GM12878 (cell line): ENCODE measurements around the gene DCLK2. TPM values are rescaled to one million over a fixed set of nuclear protein-coding genes. Genes with fewer than 3 reads are reported as not detected.

Experiments
- ATAC-seq: fragments of 200-7000 bp; cut with Tn5 transposase; 3 replicates; pipeline ENCODE4 v1.9.1; 2020; ENCODE audit warnings: mild to moderate bottlenecking, moderate library complexity
- BruUV-seq: library from RNA; stranded (reverse); fragments of 400-500 nt; replicated peaks from 2 replicates; lab custom pipeline; 2021; lab: Mats Ljungman, UMichigan
- CTCF ChIA-PET: fragments of 300-600 bp; sonication (Branson Sonifier 250); formaldehyde crosslinking; extraction: SDS; loops from one replicate; lab custom pipeline; 2021; ENCODE audit warnings: inconsistent platforms; lab: Yijun Ruan, JAX
- POLR2A ChIA-PET: fragments of 350-600 bp; formaldehyde crosslinking; extraction: SDS; loops from one replicate; lab custom pipeline; 2021; ENCODE audit warnings: inconsistent platforms; lab: Charles Lee
- RAD21 ChIA-PET: fragments of 300-600 bp; sonication (Branson Sonifier 250); formaldehyde crosslinking; loops from one replicate; lab custom pipeline; 2023; ENCODE audit warnings: antibody characterized with exemption; ENCODE audit not compliant: unreplicated experiment; lab: Charles Lee
- SMC1A ChIA-PET: fragments of 300-600 bp; sonication (Branson Sonifier 250); formaldehyde crosslinking; loops from one replicate; lab custom pipeline; 2023; ENCODE audit not compliant: unreplicated experiment, uncharacterized antibody; lab: Charles Lee
- DNase-seq: peaks from one replicate; pipeline ENCODE4 v3.0.0-alpha.2; 2011; ENCODE audit warnings: low read depth, low spot score
- FAIRE-seq: peaks from 3 replicates; lab custom pipeline; 2011; peaks lifted over from hg19 to GRCh38; lab: Jason Lieb, UNC
- H2AFZ ChIP-seq: 2 replicates; pipeline ENCODE4 v1.6.0; 2011; ENCODE audit warnings: low read depth, low read length, control low read depth; ENCODE audit not compliant: control insufficient read depth
- H3K27ac ChIP-seq: 2 replicates; pipeline ENCODE4 v1.5.1; 2011; ENCODE audit warnings: control low read depth; ENCODE audit not compliant: control insufficient read depth, insufficient read depth
- H3K27me3 ChIP-seq, 2 experiments: replicated peaks in 1 of 2; 2 replicates each; pipeline versions ENCODE4 v1.6.0 to v1.6.1; 2011; ENCODE audit warnings: low read length in 1 of 2; ENCODE audit not compliant: control insufficient read depth in 2 of 2, insufficient read depth in 2 of 2
- H3K36me3 ChIP-seq, 2 experiments: 2 replicates each; pipeline ENCODE4 v1.5.1; 2011; ENCODE audit warnings: low read length in 1 of 2; ENCODE audit not compliant: control insufficient read depth in 2 of 2, insufficient read depth in 2 of 2
- H3K4me1 ChIP-seq: 2 replicates; pipeline ENCODE4 v1.6.1; 2011; ENCODE audit warnings: mild to moderate bottlenecking, low read length, moderate library complexity, mixed read lengths; ENCODE audit not compliant: control insufficient read depth, insufficient read depth
- H3K4me2 ChIP-seq: 2 replicates; pipeline ENCODE4 v1.6.0; 2011; ENCODE audit warnings: control low read depth; ENCODE audit not compliant: control insufficient read depth, insufficient read depth
- H3K4me3 ChIP-seq: fragments of 200-600 bp; sonication (generic); 2 replicates; pipeline ENCODE4 v1.5.1; 2016
- H3K79me2 ChIP-seq: 2 replicates; pipeline ENCODE4 v1.6.0; 2011; ENCODE audit warnings: low read length; ENCODE audit not compliant: control insufficient read depth, insufficient read depth
- H3K9ac ChIP-seq: 2 replicates; pipeline ENCODE4 v1.8.0; 2011; ENCODE audit warnings: low read length, control low read depth, mixed read lengths; ENCODE audit not compliant: control insufficient read depth, insufficient read depth
- H3K9me3 ChIP-seq: replicated peaks from 3 replicates; pipeline ENCODE4 v1.5.1; 2011; ENCODE audit warnings: mild to moderate bottlenecking, low read length; ENCODE audit not compliant: control insufficient read depth, insufficient read depth
- H4K20me1 ChIP-seq: 2 replicates; pipeline ENCODE4 v1.6.0; 2011; ENCODE audit not compliant: control insufficient read depth, insufficient read depth
- ZBTB11 ChIP-seq: fragments of 450-650 bp; formaldehyde crosslinking; IDR thresholded peaks from 2 replicates; pipeline ENCODE4 v1.5.0; 2022; ENCODE audit warnings: mild to moderate bottlenecking, missing genetic modification characterization
- WGBS: methylation state at CpG from one replicate; pipeline ENCODE4 v1.1.6; 2016; ENCODE audit warnings: low lambda C conversion rate; ENCODE audit not compliant: insufficient replicate concordance, insufficient coverage; ENCODE audit errors: missing lambda C conversion rate; 5-methylcytosine and 5-hydroxymethylcytosine counted together
- in situ Hi-C: fragments of 300-500 bp; cut with MboI; formaldehyde crosslinking; loops from 9 replicates; pipeline ENCODE4 v1.14.3; 2018; ENCODE audit warnings: mixed read lengths
- intact Hi-C: fragments of 100-400 bp; cut with micrococcal nuclease; formaldehyde crosslinking; loops from one replicate; pipeline ENCODE4 v1.14.2; 2022; ENCODE audit not compliant: unreplicated experiment
- polyA plus RNA-seq, 11 experiments: library from polyadenylated mRNA; depleted of rRNA in 4 of 11; unstranded in 6 of 11; stranded (reverse) in 5 of 11; fragments of >200 nt; fragmentation: Nextera tagmentation in 4 of 11; fragmentation: Illumina TruSeq in 1 of 11; extraction: Ambion mirVana in 4 of 11; extraction: Trizol in 1 of 11; gene quantifications; 1 replicate in 1 of 11; 2 replicates in 10 of 11; pipeline versions ENCODE4 v1.2.1 to v1.2.3, GENCODE V29; 2011 to 2016; ENCODE audit warnings: inconsistent platforms in 2 of 11, missing spikeins in 2 of 11, low read depth in 1 of 11
- total RNA-seq, 4 experiments: library from RNA; depleted of rRNA in 3 of 4; stranded (reverse); fragments of >200 nt in 3 of 4; fragmentation: Illumina TruSeq in 1 of 4; extraction: Trizol in 1 of 4; gene quantifications; 2 replicates each; pipeline versions ENCODE4 v1.2.1 to v1.2.3, GENCODE V29; 2013 to 2021
- TF ChIP-seq, protein P1 (sequence below): fragments of 450-650 bp; IDR thresholded peaks from 2 replicates; pipeline ENCODE4 v1.6.1; 2016; ENCODE audit warnings: mild to moderate bottlenecking

The DCLK2 gene
- total and polyA plus RNA-seq, 10 of the 15 experiments (the other 5 are each of a cell fraction or from before 2014, with no cell fraction given) = not detected

- BruUV-seq = no TSS peak
- Histone ChIP-seq H3K36me3 (no peaks in the 10 kb centered on the region), H3K9me3 (no peaks in the 10 kb centered on the region), H3K79me2 (no peaks in the 10 kb centered on the region), H4K20me1 (no peaks in the 10 kb centered on the region), H2AFZ (no peak overlapping the region), H3K4me1 (no peaks in the 10 kb centered on the region), H3K4me2 (no peak overlapping the region), H3K27me3 (no peaks in the 10 kb centered on the region; a peak in 1 of 4 replicates), H3K27ac (no peak overlapping the region), H3K9ac (no peak overlapping the region), H3K4me3 (no peak overlapping the region)
- CTCF ChIA-PET = no interaction called here
- WGBS = 26% methylated on average over 4 of the region's 4 CpGs
- FAIRE-seq = no peak
- TF ChIP-seq, protein P1, sequence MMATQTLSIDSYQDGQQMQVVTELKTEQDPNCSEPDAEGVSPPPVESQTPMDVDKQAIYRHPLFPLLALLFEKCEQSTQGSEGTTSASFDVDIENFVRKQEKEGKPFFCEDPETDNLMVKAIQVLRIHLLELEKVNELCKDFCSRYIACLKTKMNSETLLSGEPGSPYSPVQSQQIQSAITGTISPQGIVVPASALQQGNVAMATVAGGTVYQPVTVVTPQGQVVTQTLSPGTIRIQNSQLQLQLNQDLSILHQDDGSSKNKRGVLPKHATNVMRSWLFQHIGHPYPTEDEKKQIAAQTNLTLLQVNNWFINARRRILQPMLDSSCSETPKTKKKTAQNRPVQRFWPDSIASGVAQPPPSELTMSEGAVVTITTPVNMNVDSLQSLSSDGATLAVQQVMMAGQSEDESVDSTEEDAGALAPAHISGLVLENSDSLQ = peak; percentile 45; the same call in 1 of the 2 replicates
- no peak for TF ChIP-seq ZBTB11 (CRISPR knock-in tag)
- ATAC-seq = 0 out of 3 replicates have a peak, but pooled peaks have one; percentile 27
- SMC1A ChIA-PET = no interaction called here
- POLR2A ChIA-PET = no interaction called here
- in situ Hi-C loops (no loop called here), intact Hi-C loops (no loop called here)
- DNase-seq = no peak
- RAD21 ChIA-PET = interaction anchor here (0.7 kb wide), 1 partner anchor 83 kb away, joined by 3 read pairs; no protein-coding TSS in a partner anchor
Measured at GRCh38 chr4:150098214-150098613, 20.0 kb downstream of the DCLK2 start.
